HG03280 (cell line): ENCODE data around the gene RBFA.
A peak's percentile ranks its signal among the peaks of the same experiment; 100 is the strongest.
"Not testable (repeated sequence)": the region's sequence is repeated elsewhere in the genome, so short reads cannot be mapped to it uniquely, and the experiment has no call there.

Experiments used
- ATAC-seq: cut with Tn5 transposase; IDR thresholded peaks from one replicate; pipeline ENCODE4 v1.9.1; 2021; ENCODE audit warnings: mild to moderate bottlenecking, moderate library complexity; ENCODE audit not compliant: unreplicated experiment

RBFA gene

GRCh38 chr18:80027719-80028118, 6.5 kb upstream of the RBFA start:
- not testable (repeated sequence) for ATAC-seq

- no peak for ATAC-seq
Observed at GRCh38 chr18:80029690-80030089, 4.5 kb upstream of the RBFA start.

GRCh38 chr18:80033181-80034067, 810 bp upstream of the RBFA start:
- peak; percentile 50 for ATAC-seq

- no peak for ATAC-seq
Observed at GRCh38 chr18:80034852-80035406, 695 bp downstream of the RBFA start.

GRCh38 chr18:80035997-80036396, 1.8 kb downstream of the RBFA start:
- no peak for ATAC-seq

DNA sequence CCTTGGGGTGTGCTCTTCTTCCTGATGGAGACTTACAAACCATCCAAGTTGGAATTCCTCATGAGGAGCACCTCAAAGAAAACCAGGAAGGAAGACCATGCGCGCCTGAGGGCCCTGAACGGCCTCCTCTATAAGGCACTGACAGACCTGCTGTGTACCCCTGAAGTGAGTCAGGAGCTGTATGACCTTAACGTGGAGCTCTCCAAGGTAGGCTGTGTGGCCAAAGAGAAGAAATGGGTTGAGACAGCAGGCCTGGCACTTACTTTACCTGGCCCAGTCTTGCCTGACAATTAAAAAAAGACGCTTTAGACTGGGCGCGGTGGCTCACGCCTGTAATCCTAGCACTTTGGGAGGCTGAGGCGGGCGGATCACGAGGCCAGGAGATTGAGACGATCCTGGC, 3.1 kb downstream of the RBFA start:
- no peak for ATAC-seq

- no peak for ATAC-seq
Observed at GRCh38 chr18:80037869-80038630, 3.8 kb downstream of the RBFA start.

DNA sequence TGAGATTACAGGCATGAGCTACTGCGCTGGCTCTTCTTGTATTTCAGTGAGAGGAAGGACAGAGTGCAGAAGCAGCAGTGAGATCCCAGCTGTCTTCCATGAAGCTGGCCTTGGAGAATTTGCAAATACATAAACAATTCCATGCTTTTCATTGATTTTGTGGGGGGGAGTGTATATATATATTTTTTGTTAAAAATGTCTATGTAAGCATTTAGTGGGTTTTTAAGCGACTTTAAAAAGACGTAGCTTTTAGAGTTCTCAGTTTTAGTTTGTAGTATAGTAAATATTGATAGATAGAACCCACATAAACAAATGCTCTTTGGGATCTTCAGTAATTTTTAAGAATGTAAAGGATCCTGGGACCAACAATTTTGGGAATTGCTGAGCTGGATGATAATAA, 6.3 kb downstream of the RBFA start:
- ATAC-seq: no peak

DNA sequence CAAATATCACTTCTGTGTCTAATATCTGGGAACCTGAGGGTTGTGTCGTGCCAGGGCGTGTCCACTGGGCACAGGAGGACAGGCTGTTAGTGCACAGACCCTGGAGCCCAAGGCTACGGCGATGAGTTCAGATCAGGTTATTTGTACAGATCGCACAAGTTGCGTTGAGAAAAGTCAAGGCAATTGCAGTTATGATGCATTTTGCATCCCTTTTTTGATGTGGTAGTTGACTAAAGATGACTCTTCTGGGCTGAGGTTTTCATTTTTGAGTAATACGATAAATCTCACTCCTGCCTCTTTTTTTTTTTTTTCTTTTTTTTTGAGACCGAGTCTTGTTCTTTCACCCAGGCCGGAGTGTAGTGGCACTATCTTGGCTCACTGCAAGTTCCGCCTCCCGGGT, 7.2 kb downstream of the RBFA start:
- ATAC-seq: no peak

GRCh38 chr18:80042785-80043184, 8.6 kb downstream of the RBFA start:
- no peak for ATAC-seq

DNA sequence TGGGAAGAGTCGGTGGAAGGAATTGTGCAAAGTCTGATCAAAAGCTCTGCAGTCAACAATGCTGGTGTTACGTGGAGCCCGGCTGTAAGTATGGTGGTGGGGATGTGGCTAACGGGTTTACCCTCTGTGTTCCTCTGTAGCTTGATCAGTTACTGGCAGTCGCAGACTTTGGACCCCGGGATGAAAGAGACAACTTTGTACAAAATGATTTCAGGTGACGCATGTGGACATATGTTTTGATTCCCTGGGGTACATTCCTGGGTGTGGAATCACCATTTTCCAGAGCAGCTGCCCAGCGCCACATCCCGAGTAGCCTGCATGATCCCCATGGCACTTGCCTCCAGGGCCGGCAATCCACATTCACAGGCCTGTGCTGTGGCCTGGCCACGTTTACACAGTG, 9.8 kb downstream of the RBFA start:
- no peak for ATAC-seq

GRCh38 chr18:80046011-80046410, 11.8 kb downstream of the RBFA start:
- ATAC-seq: no peak

GRCh38 chr18:80046431-80046830, 12.2 kb downstream of the RBFA start:
- no peak for ATAC-seq

GRCh38 chr18:80046961-80047541, 12.8 kb downstream of the RBFA start:
- no peak for ATAC-seq

DNA sequence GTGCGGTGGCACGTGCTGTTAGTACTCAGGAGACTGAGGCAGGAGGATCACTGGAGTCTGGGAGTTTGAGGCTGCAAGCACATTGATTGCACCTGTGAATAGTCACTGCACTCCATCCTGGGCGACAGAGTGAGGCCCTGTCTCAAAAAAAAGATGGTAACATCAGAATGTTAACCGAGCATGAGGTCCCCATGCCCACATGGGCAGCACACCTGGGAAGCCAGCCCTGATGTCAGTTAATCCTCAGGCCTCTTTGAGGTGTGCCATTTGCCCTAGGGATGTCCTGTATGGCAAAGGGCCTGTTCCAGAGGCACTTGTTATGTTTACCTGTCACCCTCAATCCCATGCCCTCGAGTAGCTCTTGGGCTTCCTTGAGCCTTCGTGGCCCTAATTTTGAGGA, 16.6 kb downstream of the RBFA start:
- no peak for ATAC-seq

GRCh38 chr18:80056095-80056494, 21.9 kb downstream of the RBFA start:
- ATAC-seq: no peak

DNA sequence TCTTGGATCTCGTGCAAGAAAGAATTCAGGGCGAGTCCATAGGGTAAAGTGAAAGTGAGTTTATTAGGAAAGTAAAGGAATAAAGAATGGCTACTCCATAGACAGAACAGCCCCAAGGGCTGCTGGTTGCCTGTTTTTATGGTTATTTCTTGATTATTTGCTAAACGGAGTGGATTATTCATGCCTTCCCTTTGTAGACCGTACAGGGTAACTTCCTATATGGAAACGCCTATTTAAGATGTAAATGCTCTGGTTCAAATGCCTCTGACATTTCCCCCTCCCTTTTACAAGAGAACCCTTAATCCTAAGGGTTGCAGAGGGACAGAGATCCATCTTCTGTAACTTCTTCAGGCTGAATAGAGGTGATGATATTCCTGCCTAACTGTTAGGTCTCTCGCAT, 25.7 kb downstream of the RBFA start:
- no peak for ATAC-seq

DNA sequence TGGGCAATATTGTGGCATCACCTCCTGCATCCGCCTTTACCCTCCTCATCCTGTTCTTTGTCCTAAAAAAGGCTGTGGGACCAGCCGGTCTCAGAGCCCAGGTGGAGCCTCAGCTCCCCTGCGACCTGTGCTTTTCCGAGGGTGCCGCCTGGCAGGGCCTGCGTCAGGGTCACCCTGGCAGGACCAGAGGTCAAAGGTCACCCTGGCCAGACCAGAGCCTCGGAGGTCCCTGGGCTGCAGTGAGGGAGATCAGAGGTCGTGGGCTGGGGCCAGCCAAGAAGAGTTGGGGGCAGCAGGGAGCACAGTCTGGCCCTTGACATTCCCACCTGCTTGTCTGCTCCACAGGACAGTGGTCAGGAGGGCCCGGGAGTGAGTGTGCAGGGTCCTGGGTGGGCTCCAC, 31.5 kb downstream of the RBFA start:
- no peak for ATAC-seq

DNA sequence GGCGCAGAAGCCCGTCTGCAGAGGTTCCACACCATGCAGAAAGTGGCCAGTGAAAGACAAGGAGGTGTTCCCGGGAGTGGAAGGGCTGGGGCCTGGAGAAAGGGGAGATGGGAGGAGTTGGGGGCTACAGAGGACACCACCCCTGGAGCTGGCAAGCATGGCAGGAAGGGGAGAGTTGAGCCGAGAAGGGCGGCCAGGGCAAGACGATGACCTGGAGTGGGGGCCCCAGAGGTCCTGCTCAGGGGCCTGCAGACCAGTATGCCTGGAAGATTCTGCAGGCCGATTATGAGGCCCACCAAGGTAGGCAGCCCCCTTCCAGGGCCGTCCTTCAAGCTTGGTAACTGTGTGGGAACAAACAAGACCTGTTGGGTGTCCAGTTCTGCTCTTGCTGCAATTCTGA, 33.1 kb downstream of the RBFA start:
- ATAC-seq: no peak

- no peak for ATAC-seq
Observed at GRCh38 chr18:80067897-80068296, 33.7 kb downstream of the RBFA start.

DNA sequence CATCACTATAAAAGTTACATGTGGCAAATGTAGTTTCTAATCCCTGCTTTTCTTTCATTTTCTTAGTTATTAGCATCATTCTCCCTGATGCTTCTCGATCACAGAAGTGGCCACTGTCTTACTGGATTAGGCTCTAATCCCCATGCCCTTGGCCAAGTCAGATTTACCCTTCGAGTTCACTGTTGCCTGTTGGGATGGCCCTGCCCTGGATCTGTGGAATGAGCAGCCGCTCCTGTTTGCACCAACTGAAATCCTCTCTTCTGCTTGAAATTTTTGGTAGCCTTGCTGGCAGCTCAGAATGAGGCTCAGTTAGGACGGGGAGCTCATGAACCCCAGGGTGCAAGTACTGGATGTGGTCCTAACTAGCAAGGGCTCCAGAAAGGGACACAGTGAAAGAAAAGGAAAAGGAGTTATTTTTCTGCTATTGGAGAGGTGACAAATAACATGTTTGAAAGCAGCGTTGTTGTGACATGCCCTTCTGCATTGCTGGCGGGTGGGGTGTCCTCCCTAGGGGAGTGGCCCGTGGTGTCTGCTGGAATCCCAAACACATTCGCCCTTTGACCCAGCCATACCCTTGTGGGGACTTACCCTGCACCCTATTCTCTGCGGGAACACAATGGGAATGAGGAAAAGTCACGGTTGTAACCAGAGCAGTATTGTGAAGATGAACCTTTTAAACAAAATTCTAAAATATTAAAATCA, 34.5 kb downstream of the RBFA start:
- no peak for ATAC-seq
